Breast epithelium (tissue), 4 donors: ENCODE results near the gene KLHL17. TPM values are rescaled to one million over a fixed set of nuclear protein-coding genes. Genes with fewer than 3 reads are reported as not detected.

Experiments
- DNase-seq, 2 donors: peaks; one replicate each; pipeline ENCODE4 v3.0.0-alpha.2; 2019; ENCODE audit warnings: low spot score in 2 of 2
- H3K27ac ChIP-seq, 2 donors: fragments of 200-600 bp; sonication (generic) in 1 of 2; one replicate each; pipeline ENCODE4 v1.5.1; 2016 to 2019; ENCODE audit warnings: mild to moderate bottlenecking in 1 of 2
- H3K27me3 ChIP-seq, 2 donors: fragments of 200-600 bp; sonication (generic) in 1 of 2; one replicate each; pipeline versions ENCODE4 v1.5.1 to v1.6.0; 2017 to 2019; ENCODE audit warnings: control low read depth in 1 of 2, mild to moderate bottlenecking in 1 of 2
- H3K36me3 ChIP-seq: fragments of 200-600 bp; one replicate; pipeline ENCODE4 v1.5.1; 2019
- H3K4me1 ChIP-seq, 2 donors: fragments of 200-600 bp; sonication (generic); one replicate each; pipeline ENCODE4 v1.5.1; 2016 to 2019; ENCODE audit warnings: control low read depth in 1 of 2
- H3K4me3 ChIP-seq, 3 donors: fragments of 200-600 bp; sonication (generic); 1 replicate in 2 of 3; 2 replicates in 1 of 3; pipeline ENCODE4 v1.5.1; 2016 to 2019; ENCODE audit warnings: mild to moderate bottlenecking in 3 of 3, moderate library complexity in 2 of 3
- H3K9me3 ChIP-seq, 2 donors: fragments of 200-600 bp; sonication (generic) in 1 of 2; one replicate each; pipeline ENCODE4 v1.5.1; 2016 to 2019; ENCODE audit warnings: control low read depth in 1 of 2
- CTCF ChIP-seq, 3 donors: fragments of 450-650 bp; IDR thresholded peaks; one replicate each; pipeline ENCODE4 v1.5.1; 2016 to 2017; ENCODE audit warnings: antibody characterized with exemption in 3 of 3, mild to moderate bottlenecking in 3 of 3, moderate library complexity in 3 of 3
- POLR2A ChIP-seq: fragments of 450-650 bp; IDR thresholded peaks from one replicate; pipeline ENCODE4 v1.6.1; 2016; ENCODE audit warnings: antibody characterized with exemption, mild to moderate bottlenecking, moderate library complexity
- POLR2AphosphoS5 ChIP-seq, 3 donors: sonication (generic); formaldehyde crosslinking; IDR thresholded peaks; one replicate each; pipeline ENCODE4 v1.6.1; 2017; ENCODE audit warnings: antibody characterized with exemption in 3 of 3
- intact Hi-C: fragments of 100-400 bp; cut with DNase I; formaldehyde crosslinking; loops from one replicate; pipeline ENCODE4 v1.15.1; 2023; ENCODE audit warnings: low total_unique reads
- total RNA-seq, 3 donors: library from RNA; depleted of rRNA; stranded (reverse); fragments of >200 nt; gene quantifications; one replicate each; pipeline ENCODE4 v1.1.0, GENCODE V29; 2016

KLHL17 gene
- total RNA-seq, 3 donors from 2014 or later: 5.4 to 18.0 (median 10.0) TPM

GRCh38 chr1:971751-972506 lies 11.5 kb downstream of the KLHL17 start:
- Histone ChIP-seq H3K4me3 (no peak overlapping the region), H3K36me3 (no peaks in the 10 kb centered on the region), H3K4me1 (peaks cover 0 to 16% of the 10 kb centered on the region in 2 donors), H3K27me3 (peaks cover 2 to 29% of the 10 kb centered on the region in 2 donors), H3K9me3 (no peaks in the 10 kb centered on the region), H3K27ac (no peak overlapping the region)
- TF ChIP-seq POLR2A (no peak), POLR2AphosphoS5 (IDR thresholded peaks at IDR 0.05) (no peak), CTCF (IDR thresholded peaks at IDR 0.05) (no peak)
- DNase-seq: no peak
- intact Hi-C loops: no loop called here

- H3K27me3 ChIP-seq: peaks cover 2 to 28% of the 10 kb centered on the region in 2 donors
- H3K4me3 ChIP-seq: no peak overlapping the region
- intact Hi-C loops: no loop called here
- peaks cover 0 to 8% of the 10 kb centered on the region in 2 donors for H3K4me1 ChIP-seq
- DNase-seq: no peak
- no peak overlapping the region for H3K27ac ChIP-seq
- no peak for TF ChIP-seq POLR2A
- TF ChIP-seq POLR2AphosphoS5 (IDR thresholded peaks at IDR 0.05): no peak
- no peak for TF ChIP-seq CTCF (IDR thresholded peaks at IDR 0.05)
- no peaks in the 10 kb centered on the region for H3K9me3 ChIP-seq
- no peaks in the 10 kb centered on the region for H3K36me3 ChIP-seq
Observed at GRCh38 chr1:972726-973458, 12.5 kb downstream of the KLHL17 start.

- Histone ChIP-seq H3K4me3 (no peak overlapping the region), H3K27me3 (peaks cover 2 to 26% of the 10 kb centered on the region in 2 donors), H3K36me3 (no peaks in the 10 kb centered on the region), H3K9me3 (no peaks in the 10 kb centered on the region), H3K4me1 (peaks cover 0 to 6% of the 10 kb centered on the region in 2 donors), H3K27ac (no peak overlapping the region)
- no peak for DNase-seq
- TF ChIP-seq CTCF (IDR thresholded peaks at IDR 0.05): no peak
- TF ChIP-seq POLR2A: no peak
- no peak for TF ChIP-seq POLR2AphosphoS5 (IDR thresholded peaks at IDR 0.05)
- intact Hi-C loops: no loop called here
Observed at GRCh38 chr1:973459-974292, 13.3 kb downstream of the KLHL17 start.

DNA sequence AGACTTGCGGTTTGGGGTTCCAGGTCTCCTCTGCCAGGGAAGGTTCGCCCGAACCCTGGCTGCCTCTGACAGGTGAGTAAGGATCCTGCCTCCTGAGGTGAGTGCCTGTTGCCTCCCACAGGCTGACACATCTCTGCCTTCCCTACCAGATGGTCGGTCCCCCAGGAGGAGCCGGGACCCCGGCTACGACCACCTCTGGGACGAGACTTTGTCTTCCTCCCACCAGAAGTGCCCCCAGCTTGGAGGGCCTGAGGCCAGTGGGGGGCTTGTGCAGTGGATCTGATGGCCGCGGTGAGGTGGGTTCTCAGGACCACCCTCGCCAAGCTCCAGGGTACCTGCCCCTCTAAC lies 13.9 kb downstream of the KLHL17 start:
- H3K4me1 ChIP-seq: peaks cover 0 to 6% of the 10 kb centered on the region in 2 donors
- TF ChIP-seq POLR2AphosphoS5 (IDR thresholded peaks at IDR 0.05) (no peak), CTCF (IDR thresholded peaks at IDR 0.05) (no peak), POLR2A (no peak)
- intact Hi-C loops: no loop called here

More for the DNA sequence above, 13.9 kb downstream of the KLHL17 start:
- Histone ChIP-seq H3K9me3 (no peaks in the 10 kb centered on the region), H3K36me3 (no peaks in the 10 kb centered on the region), H3K27ac (no peak overlapping the region), H3K27me3 (peaks cover 2 to 26% of the 10 kb centered on the region in 2 donors), H3K4me3 (no peak overlapping the region)
- DNase-seq: no peak
